Liver (tissue), 9 donors: ENCODE measurements around the gene FARP1. TPM values are rescaled to one million over a fixed set of nuclear protein-coding genes. Genes with fewer than 3 reads are reported as not detected.

Experiments
- DNase-seq: peaks from one replicate; pipeline ENCODE4 v3.0.0-alpha.2; 2017; ENCODE audit warnings: low spot score
- H3K27ac ChIP-seq, 2 donors: one replicate each; pipeline ENCODE4 v1.7.0; 2013; ENCODE audit warnings: inconsistent platforms in 2 of 2, low read length in 2 of 2, control low read depth in 1 of 2, low read depth in 1 of 2, mild to moderate bottlenecking in 1 of 2
- H3K27me3 ChIP-seq, 4 donors: one replicate each; pipeline versions ENCODE4 v1.6.1 to v1.7.0; 2013; ENCODE audit warnings: low read length in 3 of 4, inconsistent platforms in 1 of 4, mild to moderate bottlenecking in 1 of 4, moderate library complexity in 1 of 4; ENCODE audit not compliant: control insufficient read depth in 4 of 4, insufficient read depth in 4 of 4
- H3K36me3 ChIP-seq, 4 donors: one replicate each; pipeline versions ENCODE4 v1.6.1 to v1.7.0; 2013; ENCODE audit warnings: low read length in 3 of 4, mild to moderate bottlenecking in 3 of 4, low read depth in 1 of 4, moderate library complexity in 1 of 4; ENCODE audit not compliant: control insufficient read depth in 4 of 4, insufficient read depth in 3 of 4
- H3K4me1 ChIP-seq, 4 donors: one replicate each; pipeline versions ENCODE4 v1.6.1 to v1.7.0; 2013; ENCODE audit warnings: low read length in 3 of 4, mild to moderate bottlenecking in 3 of 4, moderate library complexity in 1 of 4; ENCODE audit not compliant: control insufficient read depth in 4 of 4, insufficient read depth in 4 of 4
- H3K4me3 ChIP-seq, 3 donors: one replicate each; pipeline versions ENCODE4 v1.6.1 to v1.7.0; 2013; ENCODE audit warnings: low read length in 3 of 3, control low read depth in 1 of 3, low read depth in 1 of 3, mild to moderate bottlenecking in 1 of 3
- H3K9ac ChIP-seq, 2 donors: one replicate each; pipeline ENCODE4 v1.7.0; 2013; ENCODE audit warnings: low read length in 2 of 2, mild to moderate bottlenecking in 2 of 2, moderate library complexity in 2 of 2, control low read depth in 1 of 2, low read depth in 1 of 2
- H3K9me3 ChIP-seq, 4 donors: one replicate each; pipeline versions ENCODE4 v1.6.1 to v1.7.0; 2013; ENCODE audit warnings: low read length in 3 of 4; ENCODE audit not compliant: control insufficient read depth in 4 of 4
- EGR1 ChIP-seq, 2 donors: IDR thresholded peaks; 2 replicates each; pipeline ENCODE4 v1.6.1; 2016 to 2018; ENCODE audit warnings: antibody characterized with exemption in 2 of 2, low read depth in 2 of 2
- FOXA1 ChIP-seq: IDR thresholded peaks from 2 replicates; pipeline ENCODE4 v1.6.1; 2016; ENCODE audit warnings: antibody characterized with exemption
- FOXA2 ChIP-seq: IDR thresholded peaks from 2 replicates; pipeline ENCODE4 v1.6.1; 2016; ENCODE audit warnings: antibody characterized with exemption
- GABPA ChIP-seq, 2 donors: IDR thresholded peaks in 1 of 2; conservative IDR thresholded peaks in 1 of 2; 2 replicates each; pipeline ENCODE4 v1.6.1; 2016; ENCODE audit warnings: antibody characterized with exemption in 2 of 2, mild to moderate bottlenecking in 1 of 2, moderate library complexity in 1 of 2
- HNF4A ChIP-seq, 2 donors: conservative IDR thresholded peaks; 2 replicates each; pipeline ENCODE4 v1.6.1; 2016; ENCODE audit warnings: antibody characterized with exemption in 2 of 2, mild to moderate bottlenecking in 2 of 2
- HNF4G ChIP-seq: IDR thresholded peaks from 2 replicates; pipeline ENCODE4 v1.6.1; 2016; ENCODE audit warnings: antibody characterized with exemption
- JUND ChIP-seq, 2 donors: IDR thresholded peaks; 2 replicates each; pipeline ENCODE4 v1.6.1; 2016; ENCODE audit warnings: antibody characterized with exemption in 2 of 2
- NR2F2 ChIP-seq: IDR thresholded peaks from 2 replicates; pipeline ENCODE4 v1.6.1; 2016; ENCODE audit warnings: antibody characterized with exemption
- RAD21 ChIP-seq, 2 donors: IDR thresholded peaks; 2 replicates each; pipeline ENCODE4 v1.6.1; 2016; ENCODE audit warnings: antibody characterized with exemption in 2 of 2, mild to moderate bottlenecking in 2 of 2
- RXRA ChIP-seq, 2 donors: IDR thresholded peaks; 2 replicates each; pipeline ENCODE4 v1.6.1; 2017 to 2018; ENCODE audit warnings: antibody characterized with exemption in 2 of 2, mild to moderate bottlenecking in 1 of 2
- SP1 ChIP-seq: IDR thresholded peaks from 2 replicates; pipeline ENCODE4 v1.6.1; 2018; ENCODE audit warnings: antibody characterized with exemption, mild to moderate bottlenecking
- TAF1 ChIP-seq: conservative IDR thresholded peaks from 2 replicates; pipeline ENCODE4 v1.6.1; 2016; ENCODE audit warnings: antibody characterized with exemption, mild to moderate bottlenecking
- YY1 ChIP-seq: IDR thresholded peaks from 2 replicates; pipeline ENCODE4 v1.6.1; 2016; ENCODE audit warnings: antibody characterized with exemption, mild to moderate bottlenecking
- WGBS: extraction: QIAGEN DNeasy Blood & Tissue Kit; methylation state at CpG from one replicate; pipeline ENCODE4 v1.1.7; 2013; 5-methylcytosine and 5-hydroxymethylcytosine counted together
- polyA plus RNA-seq, 2 donors: library from polyadenylated mRNA; stranded (reverse) in 1 of 2; unstranded in 1 of 2; fragments of 200-250 nt in 1 of 2; fragments of >200 nt in 1 of 2; fragmentation: Nextera tagmentation in 1 of 2; extraction: Ambion mirVana in 1 of 2; gene quantifications; one replicate each; pipeline versions ENCODE4 v1.2.1 to v1.2.3, GENCODE V29; 2013 to 2015
- total RNA-seq, 2 donors: library from RNA; depleted of rRNA; stranded (reverse); fragments of >200 nt; gene quantifications; one replicate each; pipeline ENCODE4 v1.2.3, GENCODE V29; 2014
- TF ChIP-seq, protein P1 (sequence below): fragments of 150-350 bp; IDR thresholded peaks from 2 replicates; pipeline ENCODE4 v1.5.1; 2017; ENCODE audit warnings: improper control_type of control experiment, low read depth, low read length; ENCODE audit not compliant: missing input control
- TF ChIP-seq, protein P2 (sequence below): IDR thresholded peaks from 2 replicates; pipeline ENCODE4 v1.6.1; 2016; ENCODE audit warnings: antibody characterized with exemption
- TF ChIP-seq, protein P3 (sequence below): IDR thresholded peaks from 2 replicates; pipeline ENCODE4 v1.6.1; 2016; ENCODE audit warnings: antibody characterized with exemption, mild to moderate bottlenecking
- TF ChIP-seq, protein P4 (sequence below): IDR thresholded peaks from 2 replicates; pipeline ENCODE4 v1.6.1; 2016; ENCODE audit warnings: antibody characterized with exemption
- TF ChIP-seq, protein P5 (sequence below): IDR thresholded peaks from 2 replicates; pipeline ENCODE4 v1.6.1; 2016; ENCODE audit warnings: antibody characterized with exemption
- donor health status: healthy.
- donor health status: healthy.
- donor health status: healthy.
- donor health status: healthy.
- donor health status: healthy.

The FARP1 gene
- total and polyA plus RNA-seq, 4 donors: 28.4 to 62.6 (median 39.8) TPM

DNA sequence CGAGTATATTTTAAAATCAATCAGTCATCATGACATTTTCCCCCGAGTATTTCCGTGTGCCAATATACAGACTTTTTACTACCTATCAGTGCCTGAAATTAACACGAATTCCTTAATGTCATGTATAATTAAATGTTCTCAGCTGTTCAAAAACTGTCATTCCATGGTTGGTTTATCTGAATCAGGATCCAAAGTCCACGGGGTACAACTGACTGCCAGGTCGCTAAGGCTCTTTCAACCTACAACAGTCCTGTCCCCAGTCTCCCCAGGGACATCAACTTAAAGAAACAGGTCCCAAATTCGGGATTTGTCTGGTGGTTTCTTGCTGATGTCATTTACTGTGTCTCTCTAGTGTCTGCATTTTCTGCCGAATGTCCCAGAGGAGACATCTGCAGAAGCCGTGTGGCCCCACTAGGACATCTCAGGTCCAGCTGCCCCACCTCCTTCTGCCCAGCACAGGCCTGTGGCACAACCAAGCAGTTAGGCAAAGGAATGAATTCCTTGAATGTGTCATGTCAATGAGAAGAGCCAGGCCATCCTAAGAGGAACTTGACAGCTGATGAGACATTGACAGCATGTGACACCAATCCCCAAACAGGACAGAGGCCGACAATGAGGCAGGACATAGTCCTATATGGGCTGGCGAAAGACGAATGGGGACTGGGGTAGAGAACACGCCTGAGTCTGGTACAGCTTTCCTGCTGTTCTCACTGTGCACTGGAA lies 324.5 kb downstream of the FARP1 start:
- WGBS: 60% methylated on average over 13 of the region's 13 CpGs
- Histone ChIP-seq H3K4me3 (no peak overlapping the region), H3K9ac (no peak overlapping the region), H3K4me1 (peaks cover 2 to 20% (median 18%) of the 10 kb centered on the region in 4 donors), H3K27ac (peak overlapping the region; percentile 6 to 28), H3K36me3 (peaks cover 2 to 23% (median 18%) of the 10 kb centered on the region in 4 donors), H3K9me3 (no peaks in the 10 kb centered on the region), H3K27me3 (no peaks in the 10 kb centered on the region)
- no peak for TF ChIP-seq GABPA (IDR thresholded peaks at IDR 0.05 in 1 of 2, conservative IDR thresholded peaks at IDR 0.05 in 1 of 2)
- peak; percentile 68 to 77 for TF ChIP-seq RXRA (IDR thresholded peaks at IDR 0.05)
- TF ChIP-seq HNF4G: peak; percentile 93
- peak; percentile 74 for TF ChIP-seq SP1
- TF ChIP-seq HNF4A (conservative IDR thresholded peaks at IDR 0.05): peak; percentile 94 to 97
- TF ChIP-seq, protein P1, sequence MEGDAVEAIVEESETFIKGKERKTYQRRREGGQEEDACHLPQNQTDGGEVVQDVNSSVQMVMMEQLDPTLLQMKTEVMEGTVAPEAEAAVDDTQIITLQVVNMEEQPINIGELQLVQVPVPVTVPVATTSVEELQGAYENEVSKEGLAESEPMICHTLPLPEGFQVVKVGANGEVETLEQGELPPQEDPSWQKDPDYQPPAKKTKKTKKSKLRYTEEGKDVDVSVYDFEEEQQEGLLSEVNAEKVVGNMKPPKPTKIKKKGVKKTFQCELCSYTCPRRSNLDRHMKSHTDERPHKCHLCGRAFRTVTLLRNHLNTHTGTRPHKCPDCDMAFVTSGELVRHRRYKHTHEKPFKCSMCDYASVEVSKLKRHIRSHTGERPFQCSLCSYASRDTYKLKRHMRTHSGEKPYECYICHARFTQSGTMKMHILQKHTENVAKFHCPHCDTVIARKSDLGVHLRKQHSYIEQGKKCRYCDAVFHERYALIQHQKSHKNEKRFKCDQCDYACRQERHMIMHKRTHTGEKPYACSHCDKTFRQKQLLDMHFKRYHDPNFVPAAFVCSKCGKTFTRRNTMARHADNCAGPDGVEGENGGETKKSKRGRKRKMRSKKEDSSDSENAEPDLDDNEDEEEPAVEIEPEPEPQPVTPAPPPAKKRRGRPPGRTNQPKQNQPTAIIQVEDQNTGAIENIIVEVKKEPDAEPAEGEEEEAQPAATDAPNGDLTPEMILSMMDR: no peak
- no peak for TF ChIP-seq FOXA1
- peak; percentile 43 to 65 for TF ChIP-seq JUND (IDR thresholded peaks at IDR 0.05)
- TF ChIP-seq, protein P2, sequence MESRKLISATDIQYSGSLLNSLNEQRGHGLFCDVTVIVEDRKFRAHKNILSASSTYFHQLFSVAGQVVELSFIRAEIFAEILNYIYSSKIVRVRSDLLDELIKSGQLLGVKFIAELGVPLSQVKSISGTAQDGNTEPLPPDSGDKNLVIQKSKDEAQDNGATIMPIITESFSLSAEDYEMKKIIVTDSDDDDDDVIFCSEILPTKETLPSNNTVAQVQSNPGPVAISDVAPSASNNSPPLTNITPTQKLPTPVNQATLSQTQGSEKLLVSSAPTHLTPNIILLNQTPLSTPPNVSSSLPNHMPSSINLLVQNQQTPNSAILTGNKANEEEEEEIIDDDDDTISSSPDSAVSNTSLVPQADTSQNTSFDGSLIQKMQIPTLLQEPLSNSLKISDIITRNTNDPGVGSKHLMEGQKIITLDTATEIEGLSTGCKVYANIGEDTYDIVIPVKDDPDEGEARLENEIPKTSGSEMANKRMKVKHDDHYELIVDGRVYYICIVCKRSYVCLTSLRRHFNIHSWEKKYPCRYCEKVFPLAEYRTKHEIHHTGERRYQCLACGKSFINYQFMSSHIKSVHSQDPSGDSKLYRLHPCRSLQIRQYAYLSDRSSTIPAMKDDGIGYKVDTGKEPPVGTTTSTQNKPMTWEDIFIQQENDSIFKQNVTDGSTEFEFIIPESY: no peak
- no peak for TF ChIP-seq NR2F2
- no peak for TF ChIP-seq EGR1 (IDR thresholded peaks at IDR 0.05; ENCODE audit: low read depth in 2 of 2)
- no peak for TF ChIP-seq FOXA2
- TF ChIP-seq, protein P3, sequence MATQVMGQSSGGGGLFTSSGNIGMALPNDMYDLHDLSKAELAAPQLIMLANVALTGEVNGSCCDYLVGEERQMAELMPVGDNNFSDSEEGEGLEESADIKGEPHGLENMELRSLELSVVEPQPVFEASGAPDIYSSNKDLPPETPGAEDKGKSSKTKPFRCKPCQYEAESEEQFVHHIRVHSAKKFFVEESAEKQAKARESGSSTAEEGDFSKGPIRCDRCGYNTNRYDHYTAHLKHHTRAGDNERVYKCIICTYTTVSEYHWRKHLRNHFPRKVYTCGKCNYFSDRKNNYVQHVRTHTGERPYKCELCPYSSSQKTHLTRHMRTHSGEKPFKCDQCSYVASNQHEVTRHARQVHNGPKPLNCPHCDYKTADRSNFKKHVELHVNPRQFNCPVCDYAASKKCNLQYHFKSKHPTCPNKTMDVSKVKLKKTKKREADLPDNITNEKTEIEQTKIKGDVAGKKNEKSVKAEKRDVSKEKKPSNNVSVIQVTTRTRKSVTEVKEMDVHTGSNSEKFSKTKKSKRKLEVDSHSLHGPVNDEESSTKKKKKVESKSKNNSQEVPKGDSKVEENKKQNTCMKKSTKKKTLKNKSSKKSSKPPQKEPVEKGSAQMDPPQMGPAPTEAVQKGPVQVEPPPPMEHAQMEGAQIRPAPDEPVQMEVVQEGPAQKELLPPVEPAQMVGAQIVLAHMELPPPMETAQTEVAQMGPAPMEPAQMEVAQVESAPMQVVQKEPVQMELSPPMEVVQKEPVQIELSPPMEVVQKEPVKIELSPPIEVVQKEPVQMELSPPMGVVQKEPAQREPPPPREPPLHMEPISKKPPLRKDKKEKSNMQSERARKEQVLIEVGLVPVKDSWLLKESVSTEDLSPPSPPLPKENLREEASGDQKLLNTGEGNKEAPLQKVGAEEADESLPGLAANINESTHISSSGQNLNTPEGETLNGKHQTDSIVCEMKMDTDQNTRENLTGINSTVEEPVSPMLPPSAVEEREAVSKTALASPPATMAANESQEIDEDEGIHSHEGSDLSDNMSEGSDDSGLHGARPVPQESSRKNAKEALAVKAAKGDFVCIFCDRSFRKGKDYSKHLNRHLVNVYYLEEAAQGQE: no peak
- TF ChIP-seq, protein P4, sequence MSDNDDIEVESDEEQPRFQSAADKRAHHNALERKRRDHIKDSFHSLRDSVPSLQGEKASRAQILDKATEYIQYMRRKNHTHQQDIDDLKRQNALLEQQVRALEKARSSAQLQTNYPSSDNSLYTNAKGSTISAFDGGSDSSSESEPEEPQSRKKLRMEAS: no peak
- TF ChIP-seq YY1: peak; percentile 35
- TF ChIP-seq RAD21 (IDR thresholded peaks at IDR 0.05): peak; percentile 37 to 63
- no peak for TF ChIP-seq TAF1
- TF ChIP-seq, protein P5, sequence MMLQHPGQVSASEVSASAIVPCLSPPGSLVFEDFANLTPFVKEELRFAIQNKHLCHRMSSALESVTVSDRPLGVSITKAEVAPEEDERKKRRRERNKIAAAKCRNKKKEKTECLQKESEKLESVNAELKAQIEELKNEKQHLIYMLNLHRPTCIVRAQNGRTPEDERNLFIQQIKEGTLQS: peak; percentile 33
- no peak for DNase-seq
